Thyroid gland (tissue), 4 donors: ENCODE results near the gene CDK15. TPM values are rescaled to one million over a fixed set of nuclear protein-coding genes. Genes with fewer than 3 reads are reported as not detected.

ENCODE experiments used
- DNase-seq, 2 donors: peaks; one replicate each; pipeline ENCODE4 v3.0.0-alpha.2; 2019
- H3K27ac ChIP-seq, 3 donors: fragments of 200-600 bp; sonication (generic); 1 replicate in 2 of 3; 2 replicates in 1 of 3; pipeline ENCODE4 v1.5.1; 2016 to 2019; ENCODE audit warnings: mild to moderate bottlenecking in 1 of 3, moderate library complexity in 1 of 3
- H3K27me3 ChIP-seq: fragments of 200-600 bp; sonication (generic); one replicate; pipeline ENCODE4 v1.5.1; 2019
- H3K36me3 ChIP-seq, 2 donors: fragments of 200-600 bp; sonication (generic); one replicate each; pipeline ENCODE4 v1.5.1; 2016 to 2019
- H3K4me1 ChIP-seq, 2 donors: fragments of 200-600 bp; sonication (generic); one replicate each; pipeline ENCODE4 v1.5.1; 2017 to 2019
- H3K4me3 ChIP-seq, 3 donors: fragments of 200-600 bp; sonication (generic); replicated peaks in 1 of 3; 1 replicate in 2 of 3; 2 replicates in 1 of 3; pipeline ENCODE4 v1.5.1; 2016; ENCODE audit warnings: mild to moderate bottlenecking in 1 of 3
- H3K9me3 ChIP-seq: fragments of 200-600 bp; sonication (generic); one replicate; pipeline ENCODE4 v1.5.1; 2017
- POLR2A ChIP-seq, 2 donors: fragments of 450-650 bp; IDR thresholded peaks; one replicate each; pipeline ENCODE4 v1.6.1; 2017; ENCODE audit warnings: antibody characterized with exemption in 2 of 2, mild to moderate bottlenecking in 2 of 2, moderate library complexity in 1 of 2
- WGBS, 2 donors: methylation state at CpG; one replicate each; pipeline ENCODE4 v1.1.5; 2017; 5-methylcytosine and 5-hydroxymethylcytosine counted together
- intact Hi-C: fragments of 100-400 bp; cut with DNase I; formaldehyde crosslinking; loops from one replicate; pipeline ENCODE4 v1.15.1; 2023
- total RNA-seq, 4 donors: library from RNA; depleted of rRNA; stranded (reverse); fragments of >200 nt; gene quantifications; one replicate each; pipeline ENCODE4 v1.2.3, GENCODE V29; 2016
- TF ChIP-seq, protein P1 (sequence below), 6 experiments: fragments of 200-600 bp in 3 of 6; fragments of 450-650 bp in 3 of 6; sonication (generic) in 3 of 6; IDR thresholded peaks; one replicate each; pipeline ENCODE4 v1.5.1; 2016 to 2019; ENCODE audit warnings: antibody characterized with exemption in 6 of 6, mild to moderate bottlenecking in 2 of 6, inconsistent platforms in 1 of 6, moderate library complexity in 1 of 6

Gene CDK15
- total RNA-seq, 4 donors from 2014 or later, result 1.2 TPM; not detected in 3

GRCh38 chr2:201862843-201863242 lies 56.5 kb downstream of the CDK15 start:
- no peaks in the 10 kb centered on the region for H3K36me3 ChIP-seq
- H3K4me3 ChIP-seq, result no peak overlapping the region
- no peaks in the 10 kb centered on the region for H3K4me1 ChIP-seq
- H3K9me3 ChIP-seq, result no peaks in the 10 kb centered on the region
- H3K27ac ChIP-seq, result no peak overlapping the region
- intact Hi-C loops, result no loop called here
- WGBS, 2 donors, result 91 to 92% methylated on average over 7 of the region's 7 CpGs
- no peak for TF ChIP-seq POLR2A (IDR thresholded peaks at IDR 0.05)
- H3K27me3 ChIP-seq, result no peaks in the 10 kb centered on the region
- no peak for DNase-seq

DNA sequence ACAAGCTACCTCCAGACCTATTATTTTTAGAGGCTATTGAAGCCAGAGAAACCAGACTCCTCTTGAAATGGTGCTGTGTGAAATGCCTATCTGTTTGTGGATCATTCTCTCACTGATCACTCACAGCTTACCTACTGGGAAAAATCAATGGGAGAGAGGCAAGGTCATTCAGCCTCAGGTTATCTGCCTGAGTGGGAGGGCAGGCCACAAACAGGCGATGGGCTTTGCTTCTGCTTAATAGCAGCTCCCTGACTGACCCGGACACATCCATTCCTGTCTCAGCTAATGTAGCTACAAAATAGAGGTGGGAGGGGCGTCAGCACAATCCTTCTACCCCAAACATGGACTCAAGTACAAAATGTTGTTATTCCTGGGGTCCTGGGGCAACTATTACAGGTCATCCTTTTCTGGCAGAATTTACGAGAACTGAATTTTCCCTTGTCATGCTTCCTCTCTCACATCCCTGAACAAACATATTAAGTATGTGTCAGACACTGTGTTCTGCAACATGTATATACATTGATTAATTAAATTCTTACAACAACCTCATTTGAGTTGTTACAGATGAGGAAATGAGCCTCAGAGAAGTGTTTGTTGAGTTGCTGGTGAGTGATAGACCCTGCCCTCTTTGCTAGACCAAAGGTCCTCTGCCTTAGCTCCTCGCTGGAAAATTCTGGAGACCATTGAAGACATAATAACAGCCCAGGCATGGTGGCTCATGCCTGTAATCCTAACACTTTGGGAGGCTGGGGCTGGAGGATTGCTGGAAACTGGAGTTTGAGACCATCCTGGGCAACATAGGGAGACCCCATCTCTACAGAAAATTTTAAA lies 60.5 kb downstream of the CDK15 start:
- no peaks in the 10 kb centered on the region for H3K27me3 ChIP-seq
- no peaks in the 10 kb centered on the region for H3K36me3 ChIP-seq
- H3K27ac ChIP-seq, result no peak overlapping the region
- TF ChIP-seq, protein P1, sequence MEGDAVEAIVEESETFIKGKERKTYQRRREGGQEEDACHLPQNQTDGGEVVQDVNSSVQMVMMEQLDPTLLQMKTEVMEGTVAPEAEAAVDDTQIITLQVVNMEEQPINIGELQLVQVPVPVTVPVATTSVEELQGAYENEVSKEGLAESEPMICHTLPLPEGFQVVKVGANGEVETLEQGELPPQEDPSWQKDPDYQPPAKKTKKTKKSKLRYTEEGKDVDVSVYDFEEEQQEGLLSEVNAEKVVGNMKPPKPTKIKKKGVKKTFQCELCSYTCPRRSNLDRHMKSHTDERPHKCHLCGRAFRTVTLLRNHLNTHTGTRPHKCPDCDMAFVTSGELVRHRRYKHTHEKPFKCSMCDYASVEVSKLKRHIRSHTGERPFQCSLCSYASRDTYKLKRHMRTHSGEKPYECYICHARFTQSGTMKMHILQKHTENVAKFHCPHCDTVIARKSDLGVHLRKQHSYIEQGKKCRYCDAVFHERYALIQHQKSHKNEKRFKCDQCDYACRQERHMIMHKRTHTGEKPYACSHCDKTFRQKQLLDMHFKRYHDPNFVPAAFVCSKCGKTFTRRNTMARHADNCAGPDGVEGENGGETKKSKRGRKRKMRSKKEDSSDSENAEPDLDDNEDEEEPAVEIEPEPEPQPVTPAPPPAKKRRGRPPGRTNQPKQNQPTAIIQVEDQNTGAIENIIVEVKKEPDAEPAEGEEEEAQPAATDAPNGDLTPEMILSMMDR (IDR thresholded peaks at IDR 0.05), result no peak
- no peak for TF ChIP-seq POLR2A (IDR thresholded peaks at IDR 0.05)
- no peak for DNase-seq
- no peaks in the 10 kb centered on the region for H3K9me3 ChIP-seq
- H3K4me1 ChIP-seq, result no peaks in the 10 kb centered on the region
- intact Hi-C loops, result no loop called here
- WGBS, 2 donors, result 67 to 72% methylated on average over 5 of the region's 5 CpGs
- H3K4me3 ChIP-seq, result no peak overlapping the region

DNA sequence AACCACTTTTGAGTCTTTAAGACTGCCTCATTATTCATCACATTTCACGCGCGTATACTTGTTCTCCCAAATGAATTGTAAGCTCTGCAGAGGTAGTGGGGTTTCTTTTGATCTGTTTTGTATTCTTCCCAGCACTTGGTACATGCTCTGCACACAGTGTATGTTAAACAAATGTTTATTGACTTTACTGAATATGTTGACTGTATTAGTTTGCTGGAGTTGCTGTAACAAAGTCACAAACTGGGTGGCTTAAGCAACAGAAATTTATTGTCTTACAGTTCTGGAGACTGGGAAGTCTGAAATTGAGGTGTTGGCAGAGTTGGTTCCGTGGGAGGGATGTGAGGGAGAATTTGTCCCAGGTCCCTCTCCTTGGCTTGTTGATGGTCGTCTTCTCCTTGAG lies 65.1 kb downstream of the CDK15 start:
- Histone ChIP-seq H3K27ac (no peak overlapping the region), H3K9me3 (no peaks in the 10 kb centered on the region), H3K4me3 (no peak overlapping the region), H3K27me3 (no peaks in the 10 kb centered on the region), H3K36me3 (no peaks in the 10 kb centered on the region), H3K4me1 (no peaks in the 10 kb centered on the region)
- no peak for TF ChIP-seq POLR2A (IDR thresholded peaks at IDR 0.05)
- TF ChIP-seq, protein P1 (IDR thresholded peaks at IDR 0.05), result no peak
- 92 to 95% methylated on average over 5 of the region's 5 CpGs for whole genome bisulfite sequencing, 2 donors
- DNase-seq, result no peak
- intact Hi-C loops, result no loop called here

DNA sequence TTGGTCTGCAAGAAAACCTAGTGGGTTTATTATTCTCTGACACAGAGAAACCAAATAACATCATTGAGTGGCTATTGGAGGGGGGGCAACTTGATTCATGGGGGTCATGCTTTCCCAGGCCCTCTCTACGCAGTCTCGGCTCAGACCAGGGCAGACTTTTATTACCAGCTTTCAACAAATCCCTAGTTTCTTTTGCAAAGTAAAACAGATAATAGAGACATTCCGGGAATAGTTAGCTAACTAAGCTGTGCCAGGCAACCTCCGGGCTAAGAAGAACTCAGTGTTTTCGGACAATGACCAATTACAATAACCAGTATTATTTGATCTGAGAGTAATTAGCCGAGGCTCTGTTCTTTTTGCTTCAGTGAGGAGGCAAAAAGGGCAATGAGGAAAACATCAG lies 66.3 kb downstream of the CDK15 start:
- WGBS, 2 donors, result 84% methylated on average over 6 of the region's 6 CpGs
- no peak for DNase-seq
- no peak overlapping the region for H3K27ac ChIP-seq
- intact Hi-C loops, result no loop called here
- H3K9me3 ChIP-seq, result no peaks in the 10 kb centered on the region
- H3K27me3 ChIP-seq, result no peaks in the 10 kb centered on the region
- TF ChIP-seq POLR2A (IDR thresholded peaks at IDR 0.05), result no peak
- TF ChIP-seq, protein P1 (IDR thresholded peaks at IDR 0.05), result no peak
- no peaks in the 10 kb centered on the region for H3K36me3 ChIP-seq
- H3K4me1 ChIP-seq, result no peaks in the 10 kb centered on the region
- H3K4me3 ChIP-seq, result no peak overlapping the region

GRCh38 chr2:201879996-201880395 lies 73.7 kb downstream of the CDK15 start:
- intact Hi-C loops, result no loop called here
- no peak overlapping the region for H3K27ac ChIP-seq
- H3K27me3 ChIP-seq, result no peaks in the 10 kb centered on the region
- no peaks in the 10 kb centered on the region for H3K9me3 ChIP-seq
- DNase-seq, result no peak
- H3K36me3 ChIP-seq, result no peaks in the 10 kb centered on the region
- 61 to 65% methylated on average over 10 of the region's 10 CpGs for WGBS, 2 donors
- H3K4me3 ChIP-seq, result no peak overlapping the region
- H3K4me1 ChIP-seq, result peaks cover 0 to 4% of the 10 kb centered on the region in 2 donors
- no peak for TF ChIP-seq POLR2A (IDR thresholded peaks at IDR 0.05)
- TF ChIP-seq, protein P1 (IDR thresholded peaks at IDR 0.05), result no peak
